MM.1S (cell line): Measurements from ENCODE around the gene G6PD.

Experiments used
- DNase-seq: peaks from one replicate; pipeline ENCODE4 v3.0.0-alpha.2; 2015
- H2AFZ ChIP-seq: fragments of 300-600 bp; sonication (generic); 2 replicates; pipeline ENCODE4 v1.6.0; 2016; ENCODE audit warnings: antibody characterized with exemption, low read length
- H3F3A ChIP-seq: fragments of 300-600 bp; sonication (generic); 2 replicates; pipeline ENCODE4 v1.6.1; 2016; ENCODE audit warnings: mild to moderate bottlenecking, antibody characterized with exemption, low read length, moderate library complexity, mixed read lengths; ENCODE audit not compliant: insufficient read depth
- H3K27ac ChIP-seq: fragments of 300-600 bp; sonication (generic); 2 replicates; pipeline ENCODE4 v1.5.1; 2016; ENCODE audit warnings: mild to moderate bottlenecking, low read length
- H3K27me3 ChIP-seq: fragments of 300-600 bp; sonication (generic); replicated peaks from 2 replicates; pipeline ENCODE4 v1.6.0; 2016; ENCODE audit warnings: low read length; ENCODE audit not compliant: insufficient read depth
- H3K36me3 ChIP-seq: fragments of 300-600 bp; sonication (generic); replicated peaks from 2 replicates; pipeline ENCODE4 v1.6.1; 2016; ENCODE audit warnings: mild to moderate bottlenecking, low read length, mixed read lengths; ENCODE audit not compliant: insufficient read depth
- H3K4me1 ChIP-seq: fragments of 300-600 bp; sonication (generic); 2 replicates; pipeline ENCODE4 v1.6.1; 2016; ENCODE audit warnings: low read length, mixed read lengths
- H3K4me2 ChIP-seq: fragments of 300-600 bp; sonication (generic); 2 replicates; pipeline ENCODE4 v1.6.0; 2016; ENCODE audit warnings: low read depth, low read length
- H3K4me3 ChIP-seq: fragments of 300-600 bp; sonication (generic); 2 replicates; pipeline ENCODE4 v1.5.1; 2016; ENCODE audit warnings: low read length, mixed read lengths
- H3K79me2 ChIP-seq: fragments of 300-600 bp; sonication (generic); 2 replicates; pipeline ENCODE4 v1.6.1; 2016; ENCODE audit warnings: mixed run types, low read length, mixed read lengths
- H3K9ac ChIP-seq: fragments of 300-600 bp; sonication (generic); 2 replicates; pipeline ENCODE4 v1.6.1; 2016; ENCODE audit warnings: low read length, mixed read lengths
- H3K9me2 ChIP-seq: fragments of 300-600 bp; sonication (generic); replicated peaks from 2 replicates; pipeline ENCODE4 v1.6.1; 2016; ENCODE audit warnings: mild to moderate bottlenecking, low read length, mixed read lengths; ENCODE audit not compliant: insufficient read depth
- H3K9me3 ChIP-seq: fragments of 300-600 bp; sonication (generic); replicated peaks from 2 replicates; pipeline ENCODE4 v1.6.1; 2016; ENCODE audit warnings: mild to moderate bottlenecking, low read length, mixed read lengths; ENCODE audit not compliant: insufficient read depth
- H4K20me1 ChIP-seq: fragments of 300-600 bp; sonication (generic); 2 replicates; pipeline ENCODE4 v1.6.1; 2016; ENCODE audit warnings: mild to moderate bottlenecking, low read length, moderate library complexity, mixed read lengths; ENCODE audit not compliant: insufficient read depth
- CTCF ChIP-seq: fragments of 300-600 bp; sonication (generic); IDR thresholded peaks from 2 replicates; pipeline ENCODE4 v1.5.1; 2016; ENCODE audit warnings: antibody characterized with exemption, low read length, mixed read lengths
- EZH2 ChIP-seq: fragments of 300-600 bp; sonication (generic); optimal IDR thresholded peaks from 2 replicates; pipeline ENCODE3; 2017; ENCODE audit warnings: low read depth, mild to moderate bottlenecking, antibody characterized with exemption, low read length, mixed read lengths
- EZH2phosphoT487 ChIP-seq: fragments of 300-600 bp; sonication (generic); IDR thresholded peaks from 2 replicates; pipeline ENCODE4 v1.6.1; 2018; ENCODE audit warnings: antibody characterized with exemption, low read length

G6PD gene

GRCh38 chrX:154490021-154490413, 56.6 kb downstream of the G6PD start:
- H3K9me3 ChIP-seq = no peaks in the 10 kb centered on the region
- peak overlapping the region; percentile 91 for H3K4me2 ChIP-seq
- H2AFZ ChIP-seq = 0 out of 2 replicates have a peak overlapping the region, but pooled peaks have one; percentile 31
- no peaks in the 10 kb centered on the region for H4K20me1 ChIP-seq
- 0 out of 2 replicates have a peak, but pooled peaks cover 4% of the 10 kb centered on the region for H3K4me1 ChIP-seq
- no peaks in the 10 kb centered on the region for H3K9me2 ChIP-seq
- peak overlapping the region; percentile 76 for H3K4me3 ChIP-seq
- DNase-seq = peak; percentile 43
- no peaks in the 10 kb centered on the region for H3K27me3 ChIP-seq
- peak overlapping the region; percentile 48; the same call in 1 of the 2 replicates for H3K27ac ChIP-seq
- no peak for TF ChIP-seq CTCF
- TF ChIP-seq EZH2 = no peak
- TF ChIP-seq EZH2phosphoT487 = no peak
- peaks cover 3% of the 10 kb centered on the region for H3F3A ChIP-seq
- H3K79me2 ChIP-seq = peaks cover 26% of the 10 kb centered on the region
- peak overlapping the region; percentile 78 for H3K9ac ChIP-seq
- no peaks in the 10 kb centered on the region for H3K36me3 ChIP-seq

GRCh38 chrX:154489182-154489581, 57.5 kb downstream of the G6PD start:
- no peak overlapping the region for H2AFZ ChIP-seq
- H4K20me1 ChIP-seq = no peaks in the 10 kb centered on the region
- no peak for DNase-seq
- H3K79me2 ChIP-seq = peaks cover 32% of the 10 kb centered on the region
- no peaks in the 10 kb centered on the region for H3K27me3 ChIP-seq
- peak overlapping the region; percentile 76 for H3K4me3 ChIP-seq
- peaks cover 3% of the 10 kb centered on the region for H3F3A ChIP-seq
- 0 out of 2 replicates have a peak, but pooled peaks cover 4% of the 10 kb centered on the region for H3K4me1 ChIP-seq
- H3K4me2 ChIP-seq = peak overlapping the region; percentile 91
- H3K36me3 ChIP-seq = no peaks in the 10 kb centered on the region; the same call in 1 of the 2 replicates
- H3K9ac ChIP-seq = no peak overlapping the region
- no peak overlapping the region for H3K27ac ChIP-seq
- H3K9me3 ChIP-seq = no peaks in the 10 kb centered on the region
- no peak for TF ChIP-seq CTCF
- no peak for TF ChIP-seq EZH2phosphoT487
- no peak for TF ChIP-seq EZH2
- no peaks in the 10 kb centered on the region for H3K9me2 ChIP-seq

GRCh38 chrX:154488336-154489075, 58.1 kb downstream of the G6PD start:
- H4K20me1 ChIP-seq = no peaks in the 10 kb centered on the region
- no peaks in the 10 kb centered on the region for H3K9me3 ChIP-seq
- no peak for TF ChIP-seq CTCF
- no peak for TF ChIP-seq EZH2
- no peak for TF ChIP-seq EZH2phosphoT487
- H3K9ac ChIP-seq = no peak overlapping the region
- H3K4me3 ChIP-seq = no peak overlapping the region
- no peak overlapping the region for H3K4me2 ChIP-seq
- no peak for DNase-seq
- no peaks in the 10 kb centered on the region for H3K27me3 ChIP-seq
- H2AFZ ChIP-seq = no peak overlapping the region
- no peak overlapping the region for H3K27ac ChIP-seq
- no peaks in the 10 kb centered on the region for H3K9me2 ChIP-seq
- peaks cover 32% of the 10 kb centered on the region for H3K79me2 ChIP-seq
- 0 out of 2 replicates have a peak, but pooled peaks cover 4% of the 10 kb centered on the region for H3K4me1 ChIP-seq
- no peaks in the 10 kb centered on the region; the same call in 1 of the 2 replicates for H3K36me3 ChIP-seq
- peaks cover 3% of the 10 kb centered on the region for H3F3A ChIP-seq
